ENCODE measurements around the gene NPHS1. TPM values are rescaled to one million over a fixed set of nuclear protein-coding genes. Genes with fewer than 3 reads are reported as not detected.
"Not testable (repeated sequence)": the region's sequence is repeated elsewhere in the genome, so short reads cannot be mapped to it uniquely, and the experiment has no call there.

NPHS1 gene
- total and polyA plus RNA-seq, 5 donors from 2014 or later, result not detected

DNA sequence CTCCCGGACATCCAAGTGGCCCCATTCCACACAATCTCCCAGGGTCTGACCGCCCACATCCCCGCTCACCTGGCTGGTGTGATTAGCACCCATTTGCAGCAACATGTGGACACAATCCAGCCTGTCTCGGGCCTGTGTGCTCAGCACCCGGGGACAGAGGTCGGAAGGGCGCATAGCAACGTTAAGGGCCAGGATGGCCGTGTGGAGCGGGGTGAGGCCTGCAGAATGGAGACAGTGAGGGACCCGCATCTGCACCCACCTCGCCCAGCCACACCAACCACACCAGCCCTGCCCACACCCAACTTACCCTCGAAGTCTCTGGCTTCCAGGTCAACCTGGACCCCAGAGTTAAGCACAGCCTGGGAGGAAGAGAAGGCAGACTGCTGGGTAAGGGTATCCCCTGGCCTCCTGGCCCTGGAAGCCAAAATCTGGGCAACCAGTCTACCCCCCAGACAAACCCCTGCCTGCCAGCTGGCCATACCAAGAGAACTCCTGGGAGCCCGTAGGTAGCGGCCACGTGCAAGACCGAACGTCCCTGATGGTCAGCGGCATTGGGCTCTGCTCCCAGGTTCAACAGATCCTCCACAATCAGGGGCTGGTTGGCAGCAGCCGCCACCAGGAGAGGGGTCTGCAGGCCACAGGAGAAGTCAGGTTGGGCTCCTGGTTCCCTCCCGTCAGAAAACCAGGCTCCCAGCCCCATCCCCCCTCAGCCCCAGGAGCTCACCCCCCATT is 43.8 kb upstream of the NPHS1 start:
- peaks cover 44% of the 10 kb centered on the region for H3K4me1 ChIP-seq (ENCODE audit: control insufficient read depth, insufficient read depth, low read length, poor library complexity, severe bottlenecking)
- no peak overlapping the region for H3K4me3 ChIP-seq (ENCODE audit: low read depth, low read length)
- no peak for DNase-seq
- H3K27ac Mint-ChIP-seq, result peak overlapping the region in 1 of 3 donors; percentile 79
- peaks cover 0 to 1% (median 0%) of the 10 kb centered on the region in 7 donors for H3K9me3 Mint-ChIP-seq
- H3K27me3 ChIP-seq (ENCODE audit: control insufficient read depth, insufficient read depth, low read length), result no peaks in the 10 kb centered on the region
- peaks cover 42% of the 10 kb centered on the region for H3K36me3 ChIP-seq (ENCODE audit: control insufficient read depth, insufficient read depth, low read length)
- peaks cover 23% of the 10 kb centered on the region for H3K36me3 Mint-ChIP-seq
- H3K4me3 Mint-ChIP-seq, result peak overlapping the region; percentile 39 to 98 (median 62)
- no peaks in the 10 kb centered on the region for H3K9me3 ChIP-seq (ENCODE audit: control insufficient read depth in 2 of 2, low read length in 2 of 2)
- no peaks in the 10 kb centered on the region for H3K27me3 Mint-ChIP-seq
- no peak overlapping the region for H3K27ac ChIP-seq (ENCODE audit: insufficient read depth, low read length, poor library complexity, severe bottlenecking)
- peaks cover 1 to 39% (median 8%) of the 10 kb centered on the region in 4 donors for H3K4me1 Mint-ChIP-seq
- ATAC-seq (ENCODE audit: low read depth in 2 of 2), result no peak

DNA sequence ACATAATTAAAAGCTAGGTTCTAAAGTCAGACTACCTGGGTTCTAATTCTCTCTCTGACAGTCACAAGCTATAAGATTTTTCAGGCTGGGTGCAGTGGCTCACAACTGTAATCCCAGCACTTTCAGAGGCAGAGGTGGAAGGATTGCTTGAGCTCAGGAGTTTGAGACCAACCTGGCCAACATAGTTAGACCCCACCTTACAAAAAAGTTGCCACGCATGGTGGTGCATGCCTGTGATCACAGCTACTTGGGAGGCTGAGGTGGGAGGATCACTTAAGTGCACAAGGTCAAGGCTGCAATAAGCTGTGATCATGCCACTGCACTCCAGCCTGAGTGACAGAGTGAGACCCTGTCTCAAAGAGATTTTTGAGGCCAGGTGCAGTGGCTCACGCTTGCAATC is 42.0 kb upstream of the NPHS1 start:
- ATAC-seq (ENCODE audit: low read depth in 2 of 2), result no peak
- H3K27me3 Mint-ChIP-seq, result no peaks in the 10 kb centered on the region

DNA sequence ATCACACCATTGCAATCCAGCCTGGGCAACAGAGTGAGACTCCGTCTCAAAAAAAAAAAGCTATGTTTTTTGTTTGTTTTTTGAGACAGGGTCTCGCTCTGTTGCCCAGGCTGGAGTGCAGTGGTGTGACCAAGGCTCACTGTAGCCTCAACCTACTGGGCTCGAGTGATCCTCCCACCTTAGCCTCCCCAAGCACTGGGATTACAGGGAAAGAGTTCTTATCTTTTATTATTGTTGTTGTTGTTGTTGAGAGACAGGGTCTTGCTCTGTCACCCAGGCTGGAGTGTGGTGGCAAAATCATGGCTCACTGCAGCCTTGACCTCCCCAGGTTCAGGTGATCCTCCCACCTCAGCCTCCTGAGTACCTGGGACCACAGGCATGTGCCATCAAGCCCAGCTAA is 39.5 kb upstream of the NPHS1 start:
- H3K27me3 ChIP-seq (ENCODE audit: control insufficient read depth, insufficient read depth, low read length); H3K9me3 ChIP-seq (ENCODE audit: control insufficient read depth in 2 of 2, low read length in 2 of 2); H3K27me3 Mint-ChIP-seq; H3K4me3 ChIP-seq (ENCODE audit: low read depth, low read length); H3K9me3 Mint-ChIP-seq; H3K27ac Mint-ChIP-seq; ATAC-seq (ENCODE audit: low read depth in 2 of 2); H3K27ac ChIP-seq (ENCODE audit: insufficient read depth, low read length, poor library complexity, severe bottlenecking); DNase-seq; H3K4me3 Mint-ChIP-seq: not testable (repeated sequence)
- H3K36me3 ChIP-seq (ENCODE audit: control insufficient read depth, insufficient read depth, low read length), result peaks cover 73% of the 10 kb centered on the region
- H3K4me1 ChIP-seq (ENCODE audit: control insufficient read depth, insufficient read depth, low read length, poor library complexity, severe bottlenecking), result peaks cover 12% of the 10 kb centered on the region
- Mint-ChIP-seq H3K4me1 (peaks cover 4 to 21% (median 10%) of the 10 kb centered on the region in 4 donors), H3K36me3 (peaks cover 39% of the 10 kb centered on the region)

More for the DNA sequence above, 42.0 kb upstream of the NPHS1 start:
- DNase-seq, result no peak
- Histone ChIP-seq H3K27ac (ENCODE audit: insufficient read depth, low read length, poor library complexity, severe bottlenecking) (no peak overlapping the region), H3K9me3 (ENCODE audit: control insufficient read depth in 2 of 2, low read length in 2 of 2) (no peaks in the 10 kb centered on the region), H3K4me3 (ENCODE audit: low read depth, low read length) (no peak overlapping the region), H3K4me1 (ENCODE audit: control insufficient read depth, insufficient read depth, low read length, poor library complexity, severe bottlenecking) (peaks cover 35% of the 10 kb centered on the region), H3K36me3 (ENCODE audit: control insufficient read depth, insufficient read depth, low read length) (peaks cover 60% of the 10 kb centered on the region), H3K27me3 (ENCODE audit: control insufficient read depth, insufficient read depth, low read length) (no peaks in the 10 kb centered on the region)
- peaks cover 32% of the 10 kb centered on the region for H3K36me3 Mint-ChIP-seq
- peaks cover 4 to 33% (median 11%) of the 10 kb centered on the region in 4 donors for H3K4me1 Mint-ChIP-seq
- peak overlapping the region in 1 of 3 donors; percentile 62 for H3K27ac Mint-ChIP-seq
- H3K4me3 Mint-ChIP-seq, result peak overlapping the region in 2 of 4 donors; percentile 54 to 80
- peaks cover 0 to 1% (median 0%) of the 10 kb centered on the region in 7 donors for H3K9me3 Mint-ChIP-seq

DNA sequence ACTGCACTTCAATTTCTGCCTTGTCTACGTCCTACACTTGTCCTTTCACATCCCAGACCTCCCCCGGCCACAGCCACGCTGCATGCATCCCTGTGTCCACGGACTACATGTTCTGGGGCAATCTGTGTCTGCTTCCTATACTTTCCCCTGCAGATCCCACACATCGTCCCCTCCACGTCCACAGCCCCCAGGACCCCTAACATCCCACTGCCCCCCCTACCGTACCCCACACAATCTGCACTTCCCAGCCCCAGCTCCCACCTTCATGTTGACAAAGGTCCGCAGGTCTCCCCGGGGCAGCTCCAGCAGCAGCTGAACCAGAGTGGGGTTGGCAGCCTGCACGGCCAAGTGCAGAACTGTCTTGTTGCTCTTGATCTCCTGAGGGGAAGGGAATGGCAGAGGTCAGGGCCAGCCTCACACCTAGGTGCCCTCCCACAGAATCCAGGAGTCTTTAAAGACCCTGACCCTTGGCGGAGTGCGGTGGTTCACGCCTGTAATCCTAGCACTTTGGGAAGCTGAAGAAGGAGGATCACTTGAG is 37.9 kb upstream of the NPHS1 start:
- ATAC-seq (ENCODE audit: low read depth in 2 of 2) (no peak), DNase-seq (no peak)
- Mint-ChIP-seq H3K4me1 (peaks cover 0 to 14% (median 8%) of the 10 kb centered on the region in 4 donors), H3K4me3 (no peak overlapping the region), H3K27ac (no peak overlapping the region), H3K27me3 (no peaks in the 10 kb centered on the region), H3K36me3 (peaks cover 39% of the 10 kb centered on the region), H3K9me3 (peaks cover 0 to 1% (median 0%) of the 10 kb centered on the region in 7 donors)
- Histone ChIP-seq H3K27me3 (ENCODE audit: control insufficient read depth, insufficient read depth, low read length) (no peaks in the 10 kb centered on the region), H3K36me3 (ENCODE audit: control insufficient read depth, insufficient read depth, low read length) (peaks cover 58% of the 10 kb centered on the region), H3K27ac (ENCODE audit: insufficient read depth, low read length, poor library complexity, severe bottlenecking) (no peak overlapping the region), H3K4me1 (ENCODE audit: control insufficient read depth, insufficient read depth, low read length, poor library complexity, severe bottlenecking) (no peaks in the 10 kb centered on the region), H3K9me3 (ENCODE audit: control insufficient read depth in 2 of 2, low read length in 2 of 2) (no peaks in the 10 kb centered on the region), H3K4me3 (ENCODE audit: low read depth, low read length) (no peak overlapping the region)

DNA sequence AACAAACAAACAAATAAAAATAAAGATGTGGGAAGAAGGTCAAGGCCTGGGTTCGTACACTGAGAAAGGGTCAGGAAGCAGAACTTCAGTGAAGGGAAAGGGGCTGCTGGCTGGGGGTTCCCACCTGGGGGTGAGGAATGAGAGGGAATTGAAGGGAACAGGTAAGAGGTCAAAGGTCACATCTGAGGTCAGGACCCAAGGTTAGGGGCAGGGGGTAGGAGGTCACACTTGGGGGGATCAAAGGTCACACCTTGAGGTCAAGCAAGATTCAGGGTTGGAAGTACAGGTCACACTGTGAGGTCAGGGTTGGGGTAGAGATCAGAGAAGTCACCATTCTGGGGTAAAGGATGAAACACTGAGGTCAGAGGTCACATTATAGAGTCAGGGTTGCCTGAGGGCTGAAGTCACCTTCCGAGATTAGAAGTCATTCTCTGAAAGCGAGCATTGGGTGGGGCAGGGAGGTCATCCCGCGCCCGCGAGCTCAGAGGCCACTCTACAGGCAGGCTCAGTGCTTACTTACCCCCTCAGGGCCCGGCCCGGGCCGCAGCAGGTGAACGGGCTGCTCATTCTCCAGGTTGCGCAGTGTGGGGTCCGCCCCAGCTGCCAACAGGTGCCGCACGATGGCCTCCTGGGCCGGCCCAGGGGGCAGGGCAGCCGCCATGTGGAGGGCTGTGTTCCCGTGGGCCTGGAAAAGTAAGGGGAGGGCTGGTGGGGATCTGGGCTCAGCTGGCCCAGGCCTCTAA is 37.2 kb upstream of the NPHS1 start:
- Mint-ChIP-seq H3K27me3 (no peaks in the 10 kb centered on the region), H3K36me3 (peaks cover 39% of the 10 kb centered on the region), H3K4me3 (no peak overlapping the region), H3K4me1 (peaks cover 0 to 14% (median 8%) of the 10 kb centered on the region in 4 donors), H3K9me3 (peaks cover 0 to 1% (median 0%) of the 10 kb centered on the region in 7 donors), H3K27ac (no peak overlapping the region)
- Histone ChIP-seq H3K27me3 (ENCODE audit: control insufficient read depth, insufficient read depth, low read length) (no peaks in the 10 kb centered on the region), H3K27ac (ENCODE audit: insufficient read depth, low read length, poor library complexity, severe bottlenecking) (no peak overlapping the region), H3K9me3 (ENCODE audit: control insufficient read depth in 2 of 2, low read length in 2 of 2) (no peaks in the 10 kb centered on the region), H3K4me1 (ENCODE audit: control insufficient read depth, insufficient read depth, low read length, poor library complexity, severe bottlenecking) (no peaks in the 10 kb centered on the region), H3K4me3 (ENCODE audit: low read depth, low read length) (no peak overlapping the region), H3K36me3 (ENCODE audit: control insufficient read depth, insufficient read depth, low read length) (peaks cover 54% of the 10 kb centered on the region)
- DNase-seq (no peak), ATAC-seq (ENCODE audit: low read depth in 2 of 2) (no peak)

DNA sequence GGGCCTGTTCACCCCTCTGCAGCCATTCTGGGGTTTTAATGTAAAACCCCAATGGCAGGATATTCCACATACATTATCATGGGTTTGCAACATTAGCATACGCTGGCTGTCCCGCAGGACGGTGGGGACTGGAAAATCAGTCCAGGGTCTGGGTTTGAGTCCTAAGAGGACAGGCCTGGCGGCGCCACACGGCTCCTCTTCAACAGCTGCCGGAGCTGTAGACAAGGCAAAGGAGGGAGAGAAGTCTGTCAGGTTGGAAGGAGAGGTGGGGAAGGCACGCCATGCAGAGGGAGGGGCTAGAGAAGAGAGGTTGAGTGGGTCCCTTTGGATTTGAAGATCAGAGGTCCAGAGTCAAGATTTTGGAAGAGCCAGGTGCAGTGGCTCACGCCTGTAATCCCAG is 36.1 kb upstream of the NPHS1 start:
- Histone ChIP-seq H3K27ac (ENCODE audit: insufficient read depth, low read length, poor library complexity, severe bottlenecking) (no peak overlapping the region), H3K36me3 (ENCODE audit: control insufficient read depth, insufficient read depth, low read length) (peaks cover 49% of the 10 kb centered on the region), H3K9me3 (ENCODE audit: control insufficient read depth in 2 of 2, low read length in 2 of 2) (no peaks in the 10 kb centered on the region), H3K4me1 (ENCODE audit: control insufficient read depth, insufficient read depth, low read length, poor library complexity, severe bottlenecking) (no peaks in the 10 kb centered on the region), H3K27me3 (ENCODE audit: control insufficient read depth, insufficient read depth, low read length) (no peaks in the 10 kb centered on the region), H3K4me3 (ENCODE audit: low read depth, low read length) (no peak overlapping the region)
- H3K9me3 Mint-ChIP-seq, result peaks cover 0 to 1% (median 0%) of the 10 kb centered on the region in 7 donors
- ATAC-seq (ENCODE audit: low read depth in 2 of 2), result no peak
- no peak overlapping the region for H3K4me3 Mint-ChIP-seq
- H3K27ac Mint-ChIP-seq, result peak overlapping the region in 2 of 3 donors; percentile 42 to 54
- H3K36me3 Mint-ChIP-seq, result peaks cover 39% of the 10 kb centered on the region
- H3K4me1 Mint-ChIP-seq, result peaks cover 0 to 14% (median 8%) of the 10 kb centered on the region in 4 donors
- H3K27me3 Mint-ChIP-seq, result no peaks in the 10 kb centered on the region
- DNase-seq, result no peak

DNA sequence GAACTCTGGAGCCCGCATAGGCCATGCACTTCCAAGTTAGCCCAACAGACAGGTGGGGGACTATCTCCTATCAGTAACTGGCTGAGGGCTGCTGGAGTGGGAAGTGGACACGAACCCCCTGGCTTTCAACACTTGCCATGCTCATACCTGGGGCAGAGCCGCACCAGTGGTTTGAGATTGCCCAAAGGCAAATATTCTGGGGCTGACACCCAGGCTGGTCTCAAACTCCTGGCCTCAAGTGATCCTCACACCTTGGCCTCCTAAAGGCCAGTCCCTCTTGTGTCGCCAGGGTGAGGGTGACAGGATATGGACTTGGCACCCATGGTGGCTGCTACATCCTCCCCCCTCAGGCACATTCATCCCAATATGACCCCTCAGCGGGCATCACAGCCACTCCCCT is 34.9 kb upstream of the NPHS1 start:
- H3K4me3 Mint-ChIP-seq, result no peak overlapping the region
- no peak overlapping the region for H3K27ac Mint-ChIP-seq
- H3K36me3 ChIP-seq (ENCODE audit: control insufficient read depth, insufficient read depth, low read length), result peaks cover 37% of the 10 kb centered on the region

More for the DNA sequence above, 34.9 kb upstream of the NPHS1 start:
- Mint-ChIP-seq H3K9me3 (no peaks in the 10 kb centered on the region), H3K4me1 (peaks cover 3 to 9% (median 7%) of the 10 kb centered on the region in 4 donors), H3K27me3 (no peaks in the 10 kb centered on the region), H3K36me3 (peaks cover 28% of the 10 kb centered on the region)
- Histone ChIP-seq H3K4me1 (ENCODE audit: control insufficient read depth, insufficient read depth, low read length, poor library complexity, severe bottlenecking) (peaks cover 3% of the 10 kb centered on the region), H3K9me3 (ENCODE audit: control insufficient read depth in 2 of 2, low read length in 2 of 2) (no peaks in the 10 kb centered on the region), H3K4me3 (ENCODE audit: low read depth, low read length) (no peak overlapping the region), H3K27me3 (ENCODE audit: control insufficient read depth, insufficient read depth, low read length) (no peaks in the 10 kb centered on the region), H3K27ac (ENCODE audit: insufficient read depth, low read length, poor library complexity, severe bottlenecking) (no peak overlapping the region)
- ATAC-seq (ENCODE audit: low read depth in 2 of 2), result no peak
- no peak for DNase-seq
